GM21381 (cell line): ENCODE data around the gene ROPN1L.

Experiments used
- ATAC-seq: cut with Tn5 transposase; IDR thresholded peaks from one replicate; pipeline ENCODE4 v1.9.1; 2021; ENCODE audit warnings: mild to moderate bottlenecking, moderate library complexity; ENCODE audit not compliant: unreplicated experiment

The ROPN1L gene

GRCh38 chr5:10427201-10427600 is 14.5 kb upstream of the ROPN1L start:
- no peak for ATAC-seq

DNA sequence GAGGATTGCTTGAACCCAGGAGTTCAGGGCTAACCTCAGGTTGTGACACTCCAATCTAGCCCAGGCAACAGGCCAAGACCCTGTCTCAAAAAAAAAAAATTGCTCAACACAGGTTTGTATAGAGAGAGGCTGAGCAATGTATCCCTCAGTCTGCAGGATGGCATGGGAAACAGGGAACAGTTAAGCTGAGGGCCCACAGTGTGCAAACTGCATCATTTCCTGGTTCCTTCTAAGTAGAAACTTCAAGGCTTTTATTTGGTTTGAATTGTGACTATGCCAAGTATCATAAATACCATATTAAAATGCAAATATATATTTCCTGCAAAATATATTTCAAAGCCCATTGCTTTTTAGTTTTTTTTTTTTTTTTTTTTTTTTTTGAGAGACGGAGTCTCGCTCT is 13.7 kb upstream of the ROPN1L start:
- ATAC-seq = no peak

DNA sequence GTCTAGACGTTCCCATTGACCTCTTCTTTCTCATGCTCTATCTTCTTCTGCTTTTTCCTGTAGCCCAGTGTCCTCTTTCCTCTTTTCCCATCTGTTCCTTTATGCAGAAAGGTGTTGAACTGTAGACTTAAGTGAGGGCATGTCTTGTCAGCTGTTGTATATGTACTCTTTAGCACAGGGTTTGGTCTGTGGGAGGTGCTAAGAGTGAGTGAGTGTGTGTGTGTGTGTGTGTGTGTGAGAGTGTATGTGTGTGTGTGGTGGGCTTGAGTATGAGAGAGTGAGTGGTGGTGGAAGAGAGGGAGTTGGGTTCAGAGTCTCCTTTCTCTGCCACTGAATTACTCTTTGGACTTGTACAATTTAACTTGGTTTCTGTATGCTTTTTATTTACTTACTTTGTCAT is 10.3 kb upstream of the ROPN1L start:
- no peak for ATAC-seq

- ATAC-seq = no peak
Measured at GRCh38 chr5:10432059-10433008, 9.3 kb upstream of the ROPN1L start.

DNA sequence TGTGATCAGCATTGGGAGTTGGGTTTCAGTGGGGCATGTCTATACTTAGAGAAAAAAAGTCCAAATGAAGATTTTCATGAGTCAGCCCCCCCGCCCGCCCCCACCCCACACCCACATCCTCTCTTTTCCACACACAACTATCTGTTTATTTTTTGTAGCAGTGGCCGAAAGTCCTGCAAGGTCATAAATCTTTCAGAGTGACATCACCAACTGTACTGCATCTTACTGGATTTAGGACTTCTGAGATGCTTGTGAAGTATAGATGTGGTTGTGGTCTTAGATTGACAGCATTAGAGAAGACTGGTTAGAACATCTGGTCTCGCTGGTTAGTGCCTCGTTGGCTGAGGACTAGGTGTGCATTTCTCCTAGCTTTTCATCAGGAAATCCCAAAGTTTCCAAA is 7.3 kb upstream of the ROPN1L start:
- no peak for ATAC-seq

GRCh38 chr5:10438301-10438700 is 3.4 kb upstream of the ROPN1L start:
- ATAC-seq = no peak

DNA sequence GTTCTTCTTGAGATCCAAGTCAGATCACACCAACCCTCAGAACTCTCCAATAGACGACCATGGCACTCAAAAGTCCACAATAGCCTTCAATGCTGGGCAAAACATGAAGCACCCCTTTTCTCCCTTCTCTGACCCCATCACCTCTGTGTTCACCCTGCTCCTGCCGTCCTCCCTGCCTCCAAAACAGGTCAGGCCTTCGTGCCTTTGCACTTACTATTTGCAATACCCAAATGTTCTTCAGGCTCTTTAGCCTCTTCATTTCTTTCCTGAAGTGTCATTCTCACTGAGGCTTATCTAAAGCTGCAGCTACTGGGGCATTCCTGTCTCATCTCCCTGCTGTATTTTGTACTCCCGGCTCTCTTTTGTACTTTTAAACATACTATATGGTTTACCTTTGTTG is 2.0 kb upstream of the ROPN1L start:
- no peak for ATAC-seq

GRCh38 chr5:10440367-10440990 is 1.2 kb upstream of the ROPN1L start:
- no peak for ATAC-seq

- ATAC-seq = peak; percentile 45
Measured at GRCh38 chr5:10441992-10442435, 335 bp downstream of the ROPN1L start.

DNA sequence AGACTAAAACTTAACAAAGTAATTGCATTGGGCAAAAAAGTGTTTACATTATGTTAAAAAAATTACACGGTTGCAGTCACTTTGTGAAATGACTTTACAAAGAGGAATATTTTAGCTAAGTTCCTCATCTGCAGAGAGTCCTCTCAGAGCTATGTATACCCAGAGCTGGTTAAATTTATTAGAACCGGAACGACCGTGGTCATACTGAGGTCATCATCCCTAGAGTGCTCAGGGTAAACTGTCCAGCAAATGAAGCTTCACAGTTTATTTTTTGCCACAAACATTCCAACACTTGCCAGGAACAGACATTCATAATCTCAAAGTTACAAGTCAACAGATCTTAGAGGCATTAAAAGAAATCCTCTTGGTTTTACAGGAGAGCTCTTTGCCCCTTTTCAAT is 897 bp downstream of the ROPN1L start:
- no peak for ATAC-seq

DNA sequence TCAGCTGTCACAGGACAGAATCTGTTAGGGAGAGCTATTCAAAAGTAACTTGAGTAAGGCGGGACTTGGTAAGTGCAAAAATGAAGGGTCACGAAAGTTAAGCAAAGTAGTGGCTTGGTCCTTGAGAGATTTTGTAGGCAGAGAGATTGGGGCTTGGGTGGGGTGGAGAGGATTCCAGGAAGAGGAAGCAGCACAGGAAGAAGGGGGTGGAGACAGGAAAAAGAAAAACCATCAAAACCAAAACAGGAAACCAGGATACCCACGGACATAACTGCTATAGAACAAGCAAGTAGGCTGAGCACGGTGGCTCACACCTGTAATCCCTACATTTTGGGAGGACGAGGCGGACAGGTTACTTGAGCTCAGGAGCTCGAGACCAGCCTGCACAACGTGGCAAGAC is 3.7 kb downstream of the ROPN1L start:
- ATAC-seq = no peak

- ATAC-seq = no peak
Measured at GRCh38 chr5:10446490-10446889, 4.8 kb downstream of the ROPN1L start.

- ATAC-seq = no peak
Measured at GRCh38 chr5:10447041-10447440, 5.4 kb downstream of the ROPN1L start.

GRCh38 chr5:10448754-10449360 is 7.2 kb downstream of the ROPN1L start:
- no peak for ATAC-seq

DNA sequence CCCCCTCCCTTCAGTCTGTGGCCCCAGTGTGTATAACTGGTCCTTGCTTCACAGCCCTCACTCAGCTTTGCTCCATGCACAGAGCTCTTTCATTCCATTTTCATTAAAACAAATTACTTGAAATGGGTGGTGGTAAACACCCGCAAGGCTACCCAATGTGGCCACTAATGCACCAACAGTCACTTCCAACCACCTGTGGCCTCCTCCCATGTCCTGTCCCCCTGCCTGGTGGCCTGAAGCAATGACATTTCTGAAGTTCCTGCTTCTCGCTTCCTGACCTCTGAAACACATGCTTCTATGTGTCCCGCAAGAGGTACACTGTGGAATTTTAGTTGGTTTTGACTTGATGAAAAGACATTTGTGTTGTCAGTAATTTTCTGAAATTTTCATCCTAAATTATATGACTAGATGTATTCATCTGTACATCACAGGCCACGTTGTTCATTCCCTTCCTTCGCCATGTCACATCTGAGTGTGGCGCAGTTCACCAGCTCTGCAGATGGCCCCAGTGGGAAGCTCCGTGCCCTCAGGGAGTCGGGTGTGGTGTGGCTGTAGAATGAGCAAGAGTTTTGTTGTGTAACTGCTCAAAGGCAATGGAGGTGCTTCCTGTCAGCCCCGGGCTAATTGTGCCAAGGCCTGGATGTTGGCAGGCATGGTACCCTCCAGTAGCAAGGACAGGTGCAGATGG is 9.6 kb downstream of the ROPN1L start:
- no peak for ATAC-seq

- ATAC-seq = peak; percentile 66
Measured at GRCh38 chr5:10452768-10453331, 11.2 kb downstream of the ROPN1L start.

GRCh38 chr5:10453545-10453944 is 11.9 kb downstream of the ROPN1L start:
- ATAC-seq = no peak

- no peak for ATAC-seq
Measured at GRCh38 chr5:10454591-10455276, 13.1 kb downstream of the ROPN1L start.

- no peak for ATAC-seq
Measured at GRCh38 chr5:10455277-10455670, 13.6 kb downstream of the ROPN1L start.
